Measurements from ENCODE around the gene MRPS10.
"Not testable (repeated sequence)": the region's sequence is repeated elsewhere in the genome, so short reads cannot be mapped to it uniquely, and the experiment has no call there.

MRPS10 gene

DNA sequence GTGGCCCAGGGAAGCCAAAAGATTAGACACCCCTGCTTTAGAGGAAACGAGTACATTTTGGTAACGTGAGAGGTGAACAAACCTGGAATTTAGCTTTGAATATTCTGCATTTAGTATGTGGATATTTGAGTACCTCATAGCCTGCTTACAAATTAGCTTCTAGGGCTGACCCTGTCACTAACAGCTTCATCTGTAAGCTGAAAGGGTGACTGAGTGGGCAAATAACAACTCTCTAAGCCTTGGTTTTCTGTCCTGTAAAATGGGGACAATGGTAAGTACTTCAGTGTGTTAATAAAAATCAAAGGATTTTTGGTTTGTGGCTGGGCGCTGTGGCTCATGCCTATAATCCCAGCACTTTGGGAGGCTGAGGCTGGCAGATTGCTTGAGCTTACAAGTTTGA lies 14.5 kb downstream of the MRPS10 start:
- DNase-seq: no peak

GRCh38 chr6:42202131-42202915 lies 15.3 kb downstream of the MRPS10 start:
- not testable (repeated sequence) for DNase-seq

DNA sequence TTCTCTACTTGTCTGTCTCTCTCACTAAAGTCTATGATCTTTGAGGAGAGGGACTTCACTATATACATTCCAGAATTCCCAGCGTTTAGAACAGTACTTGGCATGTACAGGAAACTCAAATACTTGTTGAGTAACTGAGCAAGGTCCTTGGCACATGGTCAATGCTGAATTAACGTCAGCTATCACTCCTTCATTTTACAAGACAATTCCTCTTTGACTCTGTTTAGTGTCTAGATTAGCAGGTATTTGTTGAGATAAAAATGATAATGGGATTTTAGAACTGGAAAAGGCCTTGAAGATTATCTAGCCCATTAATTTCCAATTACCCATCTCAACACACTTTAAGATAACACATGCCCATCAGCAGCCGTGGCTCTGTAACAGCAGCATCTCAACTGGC lies 16.3 kb downstream of the MRPS10 start:
- DNase-seq: no peak

- no peak for DNase-seq
Measured at GRCh38 chr6:42200035-42200434, 17.6 kb downstream of the MRPS10 start.

DNA sequence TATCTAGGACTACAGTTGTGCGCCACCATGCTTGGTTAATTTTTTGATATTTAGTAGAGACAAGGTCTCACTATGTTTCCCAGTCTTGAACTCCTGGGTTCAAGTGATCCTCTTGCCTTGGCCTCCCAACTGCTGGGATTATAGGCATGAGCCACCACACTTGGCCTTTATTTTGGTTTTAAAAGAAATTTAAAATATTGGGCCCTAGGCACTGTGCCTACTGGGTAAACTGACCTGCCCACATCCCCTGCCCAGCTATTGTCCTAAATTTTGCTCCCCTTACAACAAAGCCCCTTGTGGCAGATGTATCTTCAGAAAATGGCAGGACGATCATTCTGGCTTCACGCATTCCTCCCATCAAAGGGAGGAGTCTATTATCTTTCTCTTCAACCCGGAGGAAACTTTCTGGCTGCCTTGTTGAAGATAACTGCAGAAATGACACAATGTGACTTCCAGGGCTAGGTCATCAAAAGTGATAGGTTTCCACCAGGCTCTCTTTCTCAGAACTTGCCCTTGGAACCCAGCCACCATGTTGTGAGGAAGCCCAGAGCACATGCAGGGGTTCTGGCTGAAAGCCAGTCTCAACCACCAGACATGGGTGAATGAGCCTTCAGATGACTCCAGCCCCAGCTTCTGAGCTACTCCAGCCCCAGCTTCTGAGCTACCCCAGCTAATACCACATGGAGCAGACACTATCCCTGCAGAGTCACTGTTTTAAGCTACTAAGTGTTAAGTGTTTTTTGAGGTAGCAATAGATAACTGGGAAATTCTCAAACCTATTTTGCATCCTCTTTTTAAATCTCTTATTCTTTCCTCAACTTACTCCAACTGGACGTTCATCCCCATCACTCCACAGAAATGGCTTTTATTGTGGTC lies 18.3 kb downstream of the MRPS10 start:
- DNase-seq: no peak

DNA sequence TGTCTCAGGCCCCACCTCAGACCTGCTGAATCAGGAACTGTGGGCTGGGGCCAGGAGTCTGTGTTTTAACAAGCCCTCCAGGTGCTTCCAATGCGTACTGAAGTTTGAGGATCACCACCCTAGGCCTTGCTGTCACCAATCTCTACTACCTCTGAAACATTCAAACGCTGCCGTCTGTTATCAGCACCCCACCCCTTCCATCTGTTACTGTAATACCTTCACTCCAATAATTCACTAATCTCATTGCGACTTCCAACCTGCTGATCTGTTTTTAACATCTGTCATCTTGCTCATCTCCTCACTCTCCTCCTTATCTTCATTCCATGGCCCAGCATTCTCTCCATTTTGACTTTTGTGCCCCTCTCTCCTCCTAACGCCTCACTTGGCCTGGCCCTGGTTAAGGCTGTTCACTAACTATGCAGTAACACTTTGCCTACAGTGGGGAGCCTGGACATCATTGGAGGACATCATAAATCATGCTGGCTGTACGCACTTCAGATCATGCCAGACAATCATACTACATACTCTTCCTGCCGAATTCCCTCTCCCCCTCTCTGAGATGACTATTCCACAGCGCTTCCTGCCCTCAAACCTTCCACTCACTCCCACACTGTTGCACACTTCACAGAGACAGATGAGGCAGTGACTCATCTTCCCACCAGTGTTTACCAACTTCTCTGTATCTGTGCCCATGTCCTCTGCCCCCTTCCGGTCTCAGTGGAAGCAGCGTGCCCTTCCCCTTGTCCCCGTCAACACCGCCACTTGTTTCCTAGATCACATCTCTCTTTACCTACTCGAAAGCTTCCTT lies 19.9 kb downstream of the MRPS10 start:
- DNase-seq: no peak

GRCh38 chr6:42195415-42195814 lies 22.2 kb downstream of the MRPS10 start:
- DNase-seq: no peak

DNA sequence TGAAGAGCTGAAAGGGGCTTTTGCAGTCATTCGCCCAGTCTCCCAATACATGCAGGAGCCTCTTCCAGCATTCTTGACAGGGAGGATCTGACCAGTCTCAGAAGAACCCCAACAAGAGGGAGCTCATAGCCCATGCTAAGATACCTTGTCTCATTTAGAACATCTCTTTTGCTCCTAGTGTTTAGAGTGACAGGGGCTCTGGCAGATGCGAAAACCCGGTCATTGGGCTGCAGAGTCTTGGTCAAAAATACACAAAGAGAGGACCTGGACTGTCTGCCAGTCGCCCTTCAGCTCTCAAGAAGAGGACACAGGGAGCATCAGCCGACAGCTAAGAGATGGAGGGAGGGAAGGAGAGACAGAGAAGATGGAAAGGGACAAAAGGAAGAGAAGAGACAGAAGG lies 23.6 kb downstream of the MRPS10 start:
- no peak for DNase-seq

DNA sequence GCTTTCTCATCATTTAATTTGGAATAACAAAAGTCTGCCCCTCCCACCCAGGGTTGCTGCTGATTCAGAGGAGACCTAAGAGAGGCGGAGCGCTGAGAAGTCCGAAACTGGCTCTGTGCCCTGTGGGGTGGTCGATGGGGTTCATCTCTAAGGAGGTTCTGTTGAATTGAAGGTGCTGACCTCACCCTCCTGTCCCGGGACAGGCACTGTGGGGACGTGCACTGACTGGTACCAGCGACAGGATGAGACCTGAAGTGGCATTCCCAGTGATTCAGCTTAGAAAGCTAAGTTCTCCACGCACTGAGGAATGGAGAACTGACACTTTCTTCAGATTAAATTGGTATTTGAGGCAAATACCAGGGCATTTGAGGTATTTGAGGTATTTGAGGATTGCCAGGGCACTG lies 24.2 kb downstream of the MRPS10 start:
- no peak for DNase-seq

DNA sequence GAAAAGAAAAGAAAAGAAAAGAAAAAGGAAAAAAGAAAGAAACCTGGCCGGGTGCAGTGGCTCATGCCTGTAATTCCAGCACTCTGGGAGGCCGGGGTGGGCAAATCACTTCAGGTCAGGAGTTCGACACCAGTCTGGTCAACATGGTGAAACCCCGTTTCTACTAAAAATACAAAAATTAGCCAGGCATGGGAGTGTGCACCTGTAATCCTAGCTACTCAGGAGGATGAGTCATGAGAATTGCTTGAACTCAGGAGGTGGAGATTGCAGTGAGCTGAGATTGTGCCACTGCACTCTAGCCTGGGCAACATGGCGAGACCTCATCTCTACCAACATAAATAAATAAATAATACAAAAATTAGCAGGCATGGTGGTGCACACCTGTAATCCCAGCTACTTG lies 25.3 kb downstream of the MRPS10 start:
- DNase-seq: not testable (repeated sequence)

DNA sequence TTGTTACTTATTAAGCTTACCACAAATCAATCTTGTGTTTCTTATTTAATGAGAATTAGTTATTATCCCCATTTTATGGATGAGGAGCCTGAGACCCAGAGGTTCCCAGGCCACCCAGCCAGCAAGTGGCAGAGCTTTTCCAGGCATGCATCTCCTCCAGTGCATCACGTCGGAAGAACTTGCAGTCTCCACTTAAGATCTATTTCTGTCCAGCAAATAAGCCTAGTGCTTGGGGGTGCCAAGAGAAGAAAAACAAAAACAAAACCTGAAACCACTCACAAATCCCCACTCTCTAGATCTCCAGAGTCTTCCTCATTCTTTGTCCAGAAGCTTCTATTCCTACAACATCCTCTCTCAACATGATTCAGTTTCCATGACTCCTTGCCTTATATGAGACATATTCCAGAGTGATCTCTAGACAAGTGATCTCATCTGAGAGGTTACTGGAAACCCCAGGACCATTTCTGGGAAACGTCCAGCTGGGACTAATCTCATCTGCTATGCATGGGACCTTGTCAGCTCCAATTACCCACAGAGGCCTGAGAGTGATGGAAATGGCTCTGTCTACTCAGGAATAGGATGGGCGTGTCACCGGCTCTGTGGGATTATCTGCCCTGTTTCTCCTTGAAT lies 27.0 kb downstream of the MRPS10 start:
- DNase-seq: no peak

DNA sequence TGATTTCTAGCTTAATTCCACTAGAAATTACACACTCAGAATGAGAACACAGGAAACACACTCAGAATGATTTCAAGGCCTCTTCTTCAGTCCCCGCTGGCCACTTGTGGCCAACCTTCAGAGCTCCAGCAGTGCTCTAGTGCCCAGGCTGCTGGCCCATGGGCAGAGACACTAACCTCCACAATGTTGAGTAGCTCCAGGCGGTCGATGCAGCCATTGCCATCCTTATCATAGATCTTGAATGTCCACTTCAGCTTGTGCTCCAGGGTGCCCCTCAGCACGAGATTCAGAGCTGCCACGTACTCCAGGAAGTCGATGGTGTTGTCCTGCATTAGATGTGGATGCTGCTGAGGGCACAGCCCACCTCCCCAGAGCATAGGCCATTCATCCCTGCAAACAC lies 29.3 kb downstream of the MRPS10 start:
- DNase-seq: no peak

- DNase-seq: no peak
Measured at GRCh38 chr6:42185597-42185996, 32.1 kb downstream of the MRPS10 start.

DNA sequence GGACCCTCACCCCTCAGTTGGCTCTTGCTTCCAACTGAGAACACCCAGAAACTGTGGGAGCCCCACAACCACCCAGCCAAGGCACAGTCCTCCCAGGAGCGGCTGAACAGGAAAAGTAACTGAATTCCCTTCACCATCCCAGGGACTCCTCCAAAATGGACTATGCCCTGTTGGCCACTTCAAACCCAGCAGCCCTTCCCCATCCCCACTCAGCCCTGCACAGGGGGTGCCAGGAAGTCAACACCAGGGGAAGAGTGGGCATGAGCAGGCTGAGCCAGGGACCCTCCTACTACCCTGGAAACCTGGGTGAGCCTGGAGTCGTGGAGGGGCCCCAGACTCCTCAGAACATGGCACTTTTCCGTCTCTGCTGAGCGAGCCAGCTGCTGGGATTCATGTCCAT lies 33.2 kb downstream of the MRPS10 start:
- no peak for DNase-seq

DNA sequence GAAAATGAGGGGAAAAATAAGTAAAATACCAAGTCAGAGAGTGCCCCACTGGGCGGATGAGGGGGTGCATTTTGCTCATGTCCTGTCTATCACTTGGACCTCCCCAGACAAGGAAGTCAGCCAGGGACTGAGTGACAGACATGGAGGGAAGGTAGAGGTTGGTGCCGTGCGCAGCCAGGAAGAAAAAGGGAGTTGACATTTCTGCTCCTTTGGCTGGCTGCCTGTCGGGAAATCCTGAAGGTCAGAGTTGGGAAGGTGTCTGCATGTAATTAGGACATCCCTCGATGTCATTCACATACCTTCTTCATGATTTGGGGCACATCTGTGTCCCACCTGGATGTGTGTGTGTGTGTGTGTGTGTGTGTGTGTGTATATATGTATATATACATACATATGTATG lies 35.6 kb downstream of the MRPS10 start:
- no peak for DNase-seq

DNA sequence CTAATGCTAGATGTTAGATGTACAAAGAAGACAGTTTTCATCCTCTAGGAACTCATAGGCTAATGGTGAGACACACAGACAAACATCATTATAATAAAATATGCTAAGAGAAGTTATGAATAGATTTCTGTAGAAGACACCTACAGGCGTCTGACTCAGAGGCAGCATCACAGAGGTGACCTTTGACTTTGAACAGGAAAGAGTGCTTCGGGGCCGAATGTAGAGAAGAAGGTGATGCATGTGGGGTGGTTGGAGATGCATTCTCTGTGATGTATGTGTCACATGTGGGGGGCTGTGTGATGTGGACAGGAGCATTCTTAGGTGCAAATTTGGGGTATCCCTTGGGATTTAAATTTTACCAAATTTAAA lies 37.7 kb downstream of the MRPS10 start:
- no peak for DNase-seq

DNA sequence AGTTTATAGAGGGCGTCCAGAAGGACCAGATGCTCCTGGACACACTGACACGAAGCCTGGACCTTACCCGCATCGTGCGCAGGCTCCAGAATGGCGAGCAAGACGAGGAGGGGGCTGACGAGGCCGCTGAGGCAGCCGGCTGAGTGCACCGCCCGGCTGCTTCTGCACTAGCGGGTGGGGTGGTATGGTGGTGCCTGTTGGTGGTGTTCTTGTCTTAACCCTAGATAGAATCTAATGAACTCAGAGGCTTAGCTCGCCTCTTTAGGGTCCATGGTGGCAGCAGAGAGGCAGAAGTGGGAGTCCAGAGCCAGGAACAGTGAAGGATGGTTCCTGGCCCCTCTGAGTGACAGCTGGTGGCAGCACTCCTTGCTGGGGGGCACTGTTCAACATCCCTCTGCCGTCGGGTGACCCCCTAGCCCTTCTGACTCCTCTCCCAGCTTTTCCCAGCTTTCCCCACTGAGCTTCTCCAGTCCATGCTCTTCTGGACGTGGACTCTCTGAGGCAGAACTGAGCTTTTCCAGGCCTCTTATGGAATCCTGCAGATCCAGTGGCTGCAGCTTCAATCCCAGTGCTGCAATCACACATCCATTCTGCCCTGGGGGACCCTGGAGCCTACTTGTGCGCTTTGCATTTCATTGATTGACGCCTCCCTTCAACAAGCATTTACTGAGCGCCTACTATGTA lies 38.3 kb downstream of the MRPS10 start:
- no peak for DNase-seq

GRCh38 chr6:42177514-42178364 lies 39.9 kb downstream of the MRPS10 start:
- DNase-seq: no peak

- no peak for DNase-seq
Measured at GRCh38 chr6:42176981-42177380, 40.7 kb downstream of the MRPS10 start.

GRCh38 chr6:42175860-42176259 lies 41.8 kb downstream of the MRPS10 start:
- DNase-seq: no peak

DNA sequence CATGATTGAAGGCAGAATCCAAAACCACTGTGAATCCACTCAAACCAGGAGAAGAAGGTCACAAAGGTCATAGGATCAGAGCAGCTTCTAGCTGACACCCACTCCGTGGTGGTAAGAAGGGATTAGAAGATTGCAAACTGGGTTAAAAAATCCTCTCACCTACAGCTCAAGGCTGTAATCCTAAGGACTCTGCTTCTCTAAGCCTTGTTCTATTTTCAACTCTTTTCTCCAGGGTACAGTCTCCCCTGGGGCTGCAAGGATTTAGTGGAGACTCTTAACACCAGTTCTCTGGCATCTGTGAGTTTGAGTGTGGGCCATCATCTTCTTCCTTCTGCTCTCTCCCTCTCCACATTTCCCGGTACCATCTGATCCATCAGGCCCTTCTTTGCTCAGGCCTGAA lies 44.6 kb downstream of the MRPS10 start, which contains the start of gene GUCA1A:
Gene GUCA1A, plus strand, starts transcription at position 264 of the 400 bp plus-strand sequence. CDS start 250 bp downstream, outside the sequence.
- DNase-seq: no peak
